Lung microvascular endothelial cell (primary cell): ENCODE results near the gene ASCC3. TPM values are rescaled to one million over a fixed set of nuclear protein-coding genes. Genes with fewer than 3 reads are reported as not detected.

Experiments used
- DNase-seq, 2 donors: peaks; one replicate each; pipeline versions ENCODE4 v3.0.0 to v3.0.0-alpha.2; 2010; ENCODE audit warnings: low read depth in 2 of 2
- total RNA-seq: library from RNA; depleted of rRNA; stranded (reverse); fragments of >200 nt; gene quantifications from 2 replicates; pipeline ENCODE4 v1.2.1, GENCODE V29; 2014

The ASCC3 gene
- total RNA-seq, 1 donor from 2014 or later: 26.8 TPM

DNA sequence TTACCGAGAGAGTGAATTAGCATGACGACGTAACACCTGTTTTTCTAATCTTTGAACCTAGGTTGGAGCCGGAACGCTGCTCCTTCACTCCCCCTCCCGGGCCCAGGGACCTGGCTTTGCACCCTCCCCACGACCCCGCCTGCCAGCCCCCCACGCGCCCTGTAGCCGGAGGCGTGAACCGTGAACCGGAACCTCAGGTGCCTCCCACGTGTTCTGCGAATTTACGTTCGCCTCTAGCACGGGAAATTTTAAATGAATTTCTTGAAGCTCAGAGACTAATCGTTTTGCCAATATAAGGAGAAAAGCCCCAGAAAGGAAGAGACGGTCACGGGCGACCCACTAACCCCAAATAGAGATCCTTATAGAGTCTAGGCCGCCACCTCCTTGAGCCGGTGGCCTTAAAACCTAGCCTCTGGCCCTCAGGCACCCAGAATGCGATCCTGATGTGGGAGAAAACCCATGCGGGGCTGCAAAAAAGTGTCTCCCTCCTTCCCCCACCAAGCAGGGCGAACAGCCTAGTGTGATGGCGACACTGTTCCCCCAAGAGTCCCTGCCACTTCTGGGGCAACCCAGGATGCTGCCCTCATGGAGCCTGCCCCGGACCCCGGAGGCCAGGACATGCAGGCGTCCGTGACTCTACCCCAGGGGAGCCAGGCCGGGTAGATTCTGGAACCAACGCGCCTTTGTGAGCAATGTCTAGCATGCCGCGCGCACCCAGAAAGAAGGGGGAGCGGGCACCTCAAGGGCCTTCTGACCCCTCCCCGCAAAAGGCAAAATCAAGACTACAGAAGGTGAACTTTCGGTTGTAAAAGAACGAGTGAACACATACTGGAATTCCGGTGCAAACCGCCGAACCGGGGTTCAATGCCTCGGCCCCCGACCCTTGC, 413.8 kb downstream of the ASCC3 start:
- DNase-seq: no peak

DNA sequence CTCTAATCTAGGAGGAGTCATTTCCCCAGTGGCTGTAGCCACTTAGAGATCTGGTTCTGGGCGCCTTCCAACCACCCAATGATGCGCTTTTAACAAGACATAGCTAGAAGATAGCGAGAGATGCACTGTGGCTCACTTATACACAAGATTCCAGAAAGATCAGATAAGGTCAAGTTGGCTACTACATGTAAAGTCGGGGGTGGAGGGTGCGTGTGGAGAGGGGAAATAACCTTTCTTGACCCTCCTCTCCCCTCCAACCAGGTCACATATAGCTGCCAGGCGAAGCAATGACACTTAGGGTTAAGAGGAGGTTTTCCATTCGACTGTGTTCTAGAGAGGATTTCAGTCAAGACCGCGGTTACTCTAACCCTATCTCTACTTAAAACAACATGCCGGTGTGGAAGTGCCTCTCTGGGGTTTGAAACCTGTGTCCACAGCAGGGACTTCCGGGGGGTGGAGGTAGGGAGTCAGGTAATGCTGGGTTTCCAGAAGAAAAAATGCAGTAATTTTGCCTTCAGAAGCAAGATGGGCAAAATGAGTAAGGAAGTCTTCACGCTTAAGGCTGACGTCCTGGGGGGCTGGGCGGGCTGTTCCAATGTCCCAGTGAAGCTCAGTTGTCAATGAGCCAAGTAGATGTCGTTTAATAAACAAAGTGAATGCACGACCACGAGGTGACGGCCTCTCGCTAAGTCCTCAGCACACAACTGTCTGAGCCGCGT, 414.6 kb downstream of the ASCC3 start:
- DNase-seq: no peak

DNA sequence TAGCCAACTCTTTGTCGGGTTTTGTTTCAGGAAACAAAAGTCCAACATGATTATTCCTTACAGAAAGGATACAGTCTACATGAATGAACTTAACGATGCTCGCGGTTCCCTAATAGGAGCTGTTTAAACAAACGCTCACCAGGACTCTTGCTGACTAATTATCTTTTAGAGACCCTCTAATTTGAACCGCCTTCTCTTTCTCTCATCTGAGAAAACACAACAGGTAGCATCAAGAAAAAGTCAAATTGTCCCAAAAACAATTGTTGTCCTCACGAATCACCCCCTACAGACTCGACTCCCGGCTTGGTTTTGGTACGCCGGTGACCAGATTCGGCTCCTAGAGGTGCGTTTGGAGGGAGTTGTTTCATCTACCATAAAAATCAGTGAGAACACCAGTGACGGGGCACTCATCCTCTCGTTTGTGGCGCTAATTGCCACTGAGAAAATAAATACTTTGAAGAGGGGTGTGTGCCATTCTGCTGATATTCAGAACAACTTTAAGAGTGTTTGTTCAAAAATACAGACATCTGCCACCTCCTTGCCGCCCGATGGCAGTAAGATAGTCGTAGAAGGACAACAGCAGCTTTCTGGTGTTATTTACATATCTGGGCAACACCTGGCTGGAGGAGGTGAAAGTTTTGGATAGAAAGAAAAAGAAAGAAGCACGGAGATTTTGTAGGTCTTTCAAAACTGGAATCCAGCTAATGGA, 415.3 kb downstream of the ASCC3 start:
- no peak for DNase-seq

DNA sequence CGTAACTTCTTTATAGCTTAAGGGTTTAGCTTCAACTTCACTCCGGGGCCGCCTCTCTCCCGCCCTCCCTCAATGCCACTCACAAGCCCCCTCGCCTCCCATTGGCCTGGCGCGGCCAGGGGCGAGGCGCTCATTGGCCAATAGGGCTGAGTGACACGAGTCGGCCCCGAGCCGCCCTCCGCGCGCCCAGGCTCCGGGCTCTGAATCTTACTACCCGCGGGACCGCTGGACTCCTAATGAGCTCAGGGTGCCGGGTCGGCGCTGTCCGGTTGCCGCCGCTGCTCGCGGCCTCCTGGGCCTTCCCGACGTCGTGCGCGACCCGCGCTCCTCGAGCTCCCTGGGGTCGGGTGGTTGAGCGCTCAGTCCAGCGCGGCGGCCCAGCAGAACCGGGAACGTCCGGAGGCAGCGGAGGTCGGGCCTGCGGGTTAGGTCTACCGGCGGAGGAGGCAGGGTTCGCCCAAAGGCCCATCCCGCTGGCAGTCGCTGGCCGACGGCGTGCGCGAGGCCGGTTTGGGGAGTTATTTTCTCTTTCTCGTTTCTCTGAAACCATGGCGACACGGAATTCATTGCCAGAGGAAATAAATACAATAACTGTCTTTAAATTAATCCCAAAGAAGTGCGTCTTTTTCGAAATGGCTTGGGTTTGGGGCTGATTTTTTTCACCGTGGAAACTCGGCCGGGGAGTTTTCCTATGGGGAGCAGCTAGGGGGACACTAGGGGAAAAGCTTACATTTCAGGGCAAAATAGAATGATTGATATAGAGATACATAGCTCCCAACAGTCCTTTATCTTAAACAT, 416.0 kb downstream of the ASCC3 start, which contains the start of gene SIM1:
SIM1 (minus strand) TSS at position 19 of the 798 bp plus-strand sequence. CDS start 1,453 bp downstream, outside the sequence.
- DNase-seq: peak; percentile 81 to 85

- no peak for DNase-seq
Observed at GRCh38 chr6:100464162-100464851, 416.8 kb downstream of the ASCC3 start.

- no peak for DNase-seq
Observed at GRCh38 chr6:100463630-100464161, 417.4 kb downstream of the ASCC3 start.

- DNase-seq: no peak
Observed at GRCh38 chr6:100462706-100463629, 418.2 kb downstream of the ASCC3 start.

GRCh38 chr6:100461917-100462705, 419.0 kb downstream of the ASCC3 start:
- no peak for DNase-seq

GRCh38 chr6:100461278-100461916, 419.7 kb downstream of the ASCC3 start:
- DNase-seq: peak; percentile 26 to 34

GRCh38 chr6:100460650-100461204, 420.4 kb downstream of the ASCC3 start:
- no peak for DNase-seq

DNA sequence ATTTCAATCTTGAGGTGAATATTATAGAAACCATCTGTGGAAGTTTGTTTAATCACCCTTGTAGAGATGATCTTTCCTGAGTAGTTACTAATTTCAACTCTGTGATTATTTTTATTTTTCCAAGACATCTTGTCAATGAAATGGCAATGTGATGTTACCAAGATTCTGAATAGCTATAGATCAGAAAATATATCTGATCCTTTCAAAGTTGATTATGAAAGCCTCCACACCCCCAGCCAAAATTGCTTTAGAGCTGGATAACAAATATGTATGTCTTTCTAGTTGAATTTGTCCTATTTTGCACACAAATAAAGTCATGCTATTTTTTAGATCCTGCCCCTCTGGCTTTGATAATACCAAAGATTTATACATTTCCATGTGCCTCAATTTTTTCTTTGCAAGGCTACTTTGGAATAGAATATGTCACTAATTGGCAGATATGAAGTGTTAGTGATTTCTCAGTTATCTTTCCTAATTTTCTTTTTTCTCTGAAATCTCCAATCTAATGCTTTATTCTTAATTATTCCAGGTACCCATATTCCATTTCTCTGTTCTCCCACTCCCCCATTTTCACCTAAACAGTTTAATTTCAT, 421.4 kb downstream of the ASCC3 start:
- no peak for DNase-seq

DNA sequence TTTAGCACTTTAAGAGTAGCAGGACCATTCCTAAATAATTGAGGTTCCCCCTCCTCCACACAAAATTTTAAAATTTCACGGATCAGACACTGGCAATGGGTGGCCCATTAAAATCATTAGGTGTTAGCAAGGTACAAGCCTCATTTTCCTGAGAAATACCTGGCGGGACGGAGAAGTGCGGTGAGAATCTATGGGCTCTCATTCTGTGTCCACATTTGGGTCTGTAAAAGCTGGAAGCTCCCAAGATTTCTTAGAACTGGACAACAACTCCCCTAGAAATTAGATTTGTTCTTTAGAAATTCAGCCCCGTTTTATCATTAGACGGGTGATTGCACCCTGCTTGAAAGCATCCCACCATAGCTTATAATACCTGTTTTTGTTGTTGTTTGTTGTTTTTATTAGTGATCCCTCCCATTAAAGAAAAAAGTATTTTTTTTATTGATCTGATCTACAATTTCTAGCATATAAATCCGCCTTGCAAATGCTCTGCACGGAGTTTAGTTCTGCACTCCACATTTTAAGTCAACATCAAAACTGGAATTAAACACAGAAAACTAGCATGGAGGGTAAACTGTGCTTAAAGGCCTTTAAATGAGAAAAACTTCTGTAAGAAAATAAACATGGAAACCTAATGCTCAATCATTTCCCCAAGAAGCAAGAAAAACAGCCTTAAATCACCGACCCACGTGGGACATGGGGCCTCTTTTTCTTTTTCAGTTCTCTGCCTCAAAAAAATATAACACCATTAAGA, 422.1 kb downstream of the ASCC3 start:
- no peak for DNase-seq
